Aorta (tissue), 5 donors: ENCODE results near the gene NXPH3. TPM values are rescaled to one million over a fixed set of nuclear protein-coding genes. Genes with fewer than 3 reads are reported as not detected.

ENCODE experiments used
- ATAC-seq: fragments of 200-7000 bp; cut with Tn5 transposase; one replicate; pipeline ENCODE4 v1.9.1; 2022; ENCODE audit warnings: moderate library complexity; ENCODE audit not compliant: low FRiP score
- DNase-seq, 2 donors: peaks; one replicate each; pipeline ENCODE4 v3.0.0-alpha.2; 2020
- H3K27ac ChIP-seq, 2 donors: one replicate each; pipeline ENCODE4 v1.5.1; 2013; ENCODE audit warnings: low read length in 2 of 2, mild to moderate bottlenecking in 2 of 2, moderate library complexity in 2 of 2, control low read depth in 1 of 2, inconsistent platforms in 1 of 2, low read depth in 1 of 2
- H3K27me3 ChIP-seq, 2 donors: one replicate each; pipeline ENCODE4 v1.6.1; 2013; ENCODE audit warnings: control low read depth in 1 of 2, low read length in 1 of 2, mild to moderate bottlenecking in 1 of 2, moderate library complexity in 1 of 2; ENCODE audit not compliant: insufficient read depth in 2 of 2, control insufficient read depth in 1 of 2
- H3K36me3 ChIP-seq, 2 donors: one replicate each; pipeline ENCODE4 v1.6.1; 2013; ENCODE audit warnings: control low read depth in 1 of 2, low read length in 1 of 2, mild to moderate bottlenecking in 1 of 2; ENCODE audit not compliant: insufficient read depth in 2 of 2, control insufficient read depth in 1 of 2
- H3K4me1 ChIP-seq, 2 donors: one replicate each; pipeline ENCODE4 v1.6.1; 2013; ENCODE audit warnings: low read length in 2 of 2, control low read depth in 1 of 2, mild to moderate bottlenecking in 1 of 2, moderate library complexity in 1 of 2; ENCODE audit not compliant: insufficient read depth in 2 of 2, control insufficient read depth in 1 of 2
- H3K4me3 ChIP-seq, 2 donors: one replicate each; pipeline ENCODE4 v1.5.1; 2013; ENCODE audit warnings: low read length in 2 of 2, control low read depth in 1 of 2, mild to moderate bottlenecking in 1 of 2
- H3K9me3 ChIP-seq: one replicate; pipeline ENCODE4 v1.6.1; 2013; ENCODE audit warnings: mild to moderate bottlenecking, low read length; ENCODE audit not compliant: control insufficient read depth
- WGBS, 2 donors: extraction: QIAGEN DNeasy Blood & Tissue Kit; methylation state at CpG; one replicate each; pipeline ENCODE4 v1.1.7; 2013; 5-methylcytosine and 5-hydroxymethylcytosine counted together
- intact Hi-C, 2 donors: fragments of 100-400 bp; cut with DNase I; formaldehyde crosslinking; loops; one replicate each; pipeline versions ENCODE4 v1.14.2 to v1.15.0; 2022
- polyA plus RNA-seq, 2 donors: library from polyadenylated mRNA; stranded (reverse); fragments of 200-250 nt; gene quantifications; one replicate each; pipeline ENCODE4 v1.2.3, GENCODE V29; 2013
- total RNA-seq, 2 donors: library from RNA; stranded (reverse); fragmentation: NEBNext Ultra II Directional; extraction: Animal tissue kit (Norgen Biotek cat#: 25700); gene quantifications; one replicate each; pipeline ENCODE4 v1.2.1, GENCODE V29; 2021
- donor health status: healthy with polysubstance abuse.
- donor health status: Bipolar disorder and iron deficiency.
- donor health status: DM: no; HTN: no; CAD: no.
- donor health status: DM: no; HTN: no; CAD: no.
- donor health status: DM: yes; HTN: yes; CAD: no.

NXPH3 gene
- total and polyA plus RNA-seq, 4 donors, result 40.4 to 87.5 (median 65.5) TPM

- Histone ChIP-seq H3K4me1 (peaks cover 4 to 26% of the 10 kb centered on the region in 2 donors), H3K27me3 (no peaks in the 10 kb centered on the region), H3K9me3 (no peaks in the 10 kb centered on the region), H3K4me3 (no peak overlapping the region), H3K27ac (peak overlapping the region in 1 of 2 donors; percentile 76), H3K36me3 (no peaks in the 10 kb centered on the region)
- DNase-seq (no peak), ATAC-seq (no peak)
- intact Hi-C loops, result no loop called here
Measured at GRCh38 chr17:49629447-49629846, 53.8 kb downstream of the NXPH3 start.

- 41 to 43% methylated on average over 6 of the region's 6 CpGs for WGBS, 2 donors
- Histone ChIP-seq H3K27me3 (no peaks in the 10 kb centered on the region), H3K36me3 (no peaks in the 10 kb centered on the region), H3K4me1 (peaks cover 4 to 30% of the 10 kb centered on the region in 2 donors), H3K9me3 (no peaks in the 10 kb centered on the region), H3K27ac (peak overlapping the region; percentile 74 to 76), H3K4me3 (no peak overlapping the region)
- ATAC-seq (no peak), DNase-seq (no peak)
- intact Hi-C loops, result loop anchor here (5.0 kb wide), 2 partner anchors 53 to 58 kb away; partner anchors contain the start of gene NXPH3 (in 1 of the 2)
Measured at GRCh38 chr17:49630113-49630900, 54.6 kb downstream of the NXPH3 start.

GRCh38 chr17:49631496-49631895, 55.8 kb downstream of the NXPH3 start:
- WGBS, 2 donors, result 96% methylated on average over 1 of the region's 1 CpG
- peak overlapping the region; percentile 90 to 97 for H3K27ac ChIP-seq
- H3K27me3 ChIP-seq, result no peaks in the 10 kb centered on the region
- no peak overlapping the region for H3K4me3 ChIP-seq
- DNase-seq (no peak), ATAC-seq (no peak)
- no peaks in the 10 kb centered on the region for H3K9me3 ChIP-seq
- no peaks in the 10 kb centered on the region for H3K36me3 ChIP-seq
- H3K4me1 ChIP-seq, result peaks cover 4 to 30% of the 10 kb centered on the region in 2 donors
- intact Hi-C loops, result loop anchor here (5.0 kb wide), 2 partner anchors 54 to 59 kb away; partner anchors contain the start of gene NXPH3 (in 1 of the 2)

Other genes with a start within 250 kb of the NXPH3 start
- 10 to 100 TPM; 41.0 to 52.8 TPM for gene ZNF652, start 213.6 kb upstream of the NXPH3 start, total RNA-seq
- 10 to 100 TPM in 1 of 2 donors, 1 to 10 TPM in 1; 7.5 to 12.4 TPM for gene ZNF652, start 213.6 kb upstream of the NXPH3 start, polyA plus RNA-seq
- gene PHB1, start 161.0 kb upstream of the NXPH3 start, total RNA-seq, result 10 to 100 TPM; 73.2 to 76.0 TPM
- gene PHB1, start 161.0 kb upstream of the NXPH3 start, polyA plus RNA-seq, result 10 to 100 TPM; 67.9 to 91.3 TPM
- 10 to 100 TPM; 36.9 to 55.7 TPM for gene NGFR, start 80.6 kb upstream of the NXPH3 start, total RNA-seq
- 1 to 10 TPM in 1 of 2 donors, under 1 TPM in 1; 0.75 to 1.4 TPM for gene NGFR, start 80.6 kb upstream of the NXPH3 start, polyA plus RNA-seq
- gene SPOP, start 102.2 kb downstream of the NXPH3 start, total RNA-seq, result 100 to 1,000 TPM; 117 to 289 TPM
- 10 to 100 TPM; 54.5 to 56.5 TPM for gene SPOP, start 102.2 kb downstream of the NXPH3 start, polyA plus RNA-seq
- gene SLC35B1, start 132.1 kb downstream of the NXPH3 start, total RNA-seq, result 10 to 100 TPM; 31.5 to 43.7 TPM
- 10 to 100 TPM; 33.2 to 37.5 TPM for gene SLC35B1, start 132.1 kb downstream of the NXPH3 start, polyA plus RNA-seq
- 10 to 100 TPM; 16.9 to 17.2 TPM for gene FAM117A, start 188.3 kb downstream of the NXPH3 start, total RNA-seq
- gene FAM117A, start 188.3 kb downstream of the NXPH3 start, polyA plus RNA-seq, result 10 to 100 TPM in 1 of 2 donors, 1 to 10 TPM in 1; 9.4 to 15.3 TPM
- gene KAT7, start 212.8 kb downstream of the NXPH3 start, total RNA-seq, result 10 to 100 TPM; 60.8 to 63.9 TPM
- 10 to 100 TPM in 1 of 2 donors, 1 to 10 TPM in 1; 6.1 to 17.4 TPM for gene KAT7, start 212.8 kb downstream of the NXPH3 start, polyA plus RNA-seq